ENCODE data around the gene RTKN2.

RTKN2 gene

DNA sequence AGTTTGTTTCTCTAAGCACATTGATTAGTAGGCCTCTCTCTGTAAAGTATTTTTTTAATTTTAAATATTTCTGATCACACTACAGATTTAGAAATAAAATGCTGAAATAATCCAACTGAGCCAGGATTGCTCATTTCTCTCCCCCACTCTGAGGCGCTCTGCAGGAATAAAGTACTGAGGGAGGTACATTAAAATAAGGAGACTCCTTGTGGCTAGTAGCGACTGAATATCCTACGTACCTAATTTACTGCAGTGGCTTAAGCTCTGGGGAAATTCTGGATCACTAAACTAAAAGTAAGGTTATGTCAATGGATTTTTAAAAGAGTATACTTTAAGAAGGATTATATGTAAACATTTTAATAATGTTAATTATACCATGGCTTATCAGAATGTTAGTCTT is 75.2 kb downstream of the RTKN2 start:
- in situ Hi-C loops (cut with HindIII; ENCODE audit: low sequenced_read_pairs): no loop called here
- TF ChIP-seq, protein P1, sequence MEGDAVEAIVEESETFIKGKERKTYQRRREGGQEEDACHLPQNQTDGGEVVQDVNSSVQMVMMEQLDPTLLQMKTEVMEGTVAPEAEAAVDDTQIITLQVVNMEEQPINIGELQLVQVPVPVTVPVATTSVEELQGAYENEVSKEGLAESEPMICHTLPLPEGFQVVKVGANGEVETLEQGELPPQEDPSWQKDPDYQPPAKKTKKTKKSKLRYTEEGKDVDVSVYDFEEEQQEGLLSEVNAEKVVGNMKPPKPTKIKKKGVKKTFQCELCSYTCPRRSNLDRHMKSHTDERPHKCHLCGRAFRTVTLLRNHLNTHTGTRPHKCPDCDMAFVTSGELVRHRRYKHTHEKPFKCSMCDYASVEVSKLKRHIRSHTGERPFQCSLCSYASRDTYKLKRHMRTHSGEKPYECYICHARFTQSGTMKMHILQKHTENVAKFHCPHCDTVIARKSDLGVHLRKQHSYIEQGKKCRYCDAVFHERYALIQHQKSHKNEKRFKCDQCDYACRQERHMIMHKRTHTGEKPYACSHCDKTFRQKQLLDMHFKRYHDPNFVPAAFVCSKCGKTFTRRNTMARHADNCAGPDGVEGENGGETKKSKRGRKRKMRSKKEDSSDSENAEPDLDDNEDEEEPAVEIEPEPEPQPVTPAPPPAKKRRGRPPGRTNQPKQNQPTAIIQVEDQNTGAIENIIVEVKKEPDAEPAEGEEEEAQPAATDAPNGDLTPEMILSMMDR (IDR thresholded peaks at IDR 0.05; ENCODE audit: low read depth, low read length): no peak
- no peak for DNase-seq (ENCODE audit: low read depth, low spot score)
- H3K4me3 ChIP-seq (ENCODE audit: low read depth, low read length): no peak overlapping the region

DNA sequence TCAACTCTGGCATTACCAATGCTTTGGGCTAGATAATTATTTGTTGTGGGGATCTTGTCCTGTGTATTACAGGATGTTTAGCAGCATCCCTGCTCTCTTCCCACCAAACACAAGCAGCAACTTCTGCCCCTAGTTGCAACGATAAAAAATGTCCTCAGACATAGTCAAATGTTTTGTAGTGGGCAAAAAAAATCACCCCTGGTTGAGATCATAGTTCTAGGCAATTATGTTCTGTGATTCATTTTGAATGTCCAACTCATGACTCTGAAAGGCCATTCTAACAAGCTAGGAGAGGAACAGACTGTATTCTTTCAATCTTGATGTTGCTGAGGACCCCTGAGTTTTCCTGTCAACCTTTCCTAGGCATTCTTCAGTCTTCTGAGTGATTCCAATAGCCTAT is 79.5 kb downstream of the RTKN2 start:
- no peak for DNase-seq (ENCODE audit: low read depth, low spot score)
- in situ Hi-C loops (cut with HindIII; ENCODE audit: low sequenced_read_pairs): no loop called here
- TF ChIP-seq, protein P1 (IDR thresholded peaks at IDR 0.05; ENCODE audit: low read depth, low read length): no peak
- H3K4me3 ChIP-seq (ENCODE audit: low read depth, low read length): no peak overlapping the region

DNA sequence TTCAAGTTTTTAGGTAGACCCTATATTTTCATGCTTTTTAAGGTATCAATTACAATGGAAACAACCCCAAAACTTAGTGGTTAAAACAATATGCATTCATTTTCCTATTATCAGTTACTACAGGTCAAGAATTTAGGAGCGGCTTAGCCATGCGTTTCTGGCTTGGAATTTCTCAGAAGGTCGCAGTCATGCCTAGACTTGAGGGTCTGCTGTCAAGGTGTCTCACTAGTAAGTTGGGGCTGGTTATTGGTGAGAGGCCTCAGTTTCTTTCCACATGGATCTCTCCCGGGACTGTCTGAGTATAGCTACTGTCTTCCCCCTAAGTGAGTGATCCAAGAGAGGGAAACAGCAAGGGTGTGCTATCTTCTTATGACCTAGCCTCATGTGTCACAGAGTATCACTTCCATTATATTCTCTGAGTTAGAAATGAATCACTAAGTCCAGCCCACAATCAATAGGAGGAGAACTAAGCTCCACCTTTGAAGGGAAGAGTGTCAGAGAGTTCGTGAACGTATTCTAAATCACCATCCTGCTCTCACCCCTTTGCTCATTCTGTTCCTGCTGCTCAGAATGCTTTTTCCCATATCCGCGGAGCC is 80.5 kb downstream of the RTKN2 start:
- in situ Hi-C loops (cut with HindIII; ENCODE audit: low sequenced_read_pairs): no loop called here
- TF ChIP-seq, protein P1 (IDR thresholded peaks at IDR 0.05; ENCODE audit: low read depth, low read length): no peak
- DNase-seq (ENCODE audit: low read depth, low spot score): no peak

DNA sequence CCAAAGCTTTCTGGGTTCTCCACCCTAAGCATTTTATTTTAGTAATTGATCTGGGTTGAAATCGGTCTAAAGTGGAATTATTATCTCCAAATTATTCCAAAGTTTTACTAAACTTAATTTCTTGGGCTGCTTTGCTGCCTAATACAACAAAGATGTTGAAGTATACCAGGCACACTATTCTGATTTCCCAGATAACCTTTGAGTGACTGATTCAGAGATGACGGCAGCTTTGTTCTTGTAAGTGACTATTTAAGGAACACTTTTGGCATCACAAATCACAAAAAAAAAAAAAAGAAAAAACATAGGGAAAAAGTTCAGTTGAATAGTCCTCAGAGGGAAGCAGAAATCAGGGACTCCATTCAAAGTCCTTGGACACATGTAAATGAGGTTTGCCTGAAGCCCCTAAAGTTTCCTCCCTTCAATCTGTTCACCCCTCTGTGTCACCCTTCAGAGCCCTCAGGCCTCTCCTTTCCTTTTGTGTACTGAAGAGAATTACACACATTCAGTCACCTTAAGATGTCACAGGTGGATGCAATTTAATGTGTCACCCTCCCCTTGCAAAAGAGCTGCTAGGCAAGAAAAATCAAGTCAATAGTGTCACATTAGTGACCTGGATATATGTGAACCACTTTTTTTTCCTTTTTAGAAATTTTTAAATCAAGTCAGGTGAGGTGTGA is 81.5 kb downstream of the RTKN2 start:
- in situ Hi-C loops (cut with HindIII; ENCODE audit: low sequenced_read_pairs): no loop called here

More for the DNA sequence above, 80.5 kb downstream of the RTKN2 start:
- H3K4me3 ChIP-seq (ENCODE audit: low read depth, low read length): no peak overlapping the region

DNA sequence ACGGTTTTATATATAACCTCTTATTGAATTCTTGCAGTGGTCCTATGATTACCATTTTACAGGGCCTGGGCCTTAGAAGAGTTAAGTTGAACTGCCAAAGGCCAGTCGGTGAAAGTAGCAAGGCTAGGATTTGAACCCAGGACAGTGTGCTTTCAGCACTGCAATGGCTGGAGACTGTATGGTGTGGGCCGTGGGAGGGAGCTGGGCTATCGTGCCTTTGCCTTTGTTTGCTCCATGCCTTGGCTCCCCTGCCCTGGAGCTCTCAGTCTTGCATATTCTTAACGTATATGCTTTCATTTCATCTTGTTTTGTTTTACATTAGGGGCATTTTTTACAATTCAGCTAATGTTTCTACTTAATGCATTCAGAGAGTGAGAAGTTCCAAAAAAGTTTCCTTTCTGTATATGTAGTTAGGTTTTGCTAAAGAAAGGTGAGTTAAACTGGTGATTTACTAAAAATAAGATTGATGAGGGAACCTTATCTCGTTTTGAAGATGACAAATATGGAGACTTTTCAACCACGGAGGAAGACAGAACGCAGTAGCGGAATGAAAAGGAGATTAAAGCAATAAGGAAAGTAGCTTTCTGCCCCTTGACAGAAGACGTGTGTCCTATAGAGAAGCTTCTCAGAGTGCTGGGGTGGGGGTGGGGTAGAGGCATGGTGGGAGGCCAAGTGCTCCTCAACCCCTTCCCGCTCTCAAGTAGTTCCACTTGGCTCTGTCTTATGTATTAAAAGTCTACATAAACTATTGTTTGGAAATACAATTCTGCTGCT is 82.5 kb downstream of the RTKN2 start:
- in situ Hi-C loops (cut with HindIII; ENCODE audit: low sequenced_read_pairs): no loop called here
- no peak for DNase-seq (ENCODE audit: low read depth, low spot score)
- TF ChIP-seq, protein P1 (IDR thresholded peaks at IDR 0.05; ENCODE audit: low read depth, low read length): no peak
- no peak overlapping the region for H3K4me3 ChIP-seq (ENCODE audit: low read depth, low read length)

More for the DNA sequence above, 81.5 kb downstream of the RTKN2 start:
- TF ChIP-seq, protein P1 (IDR thresholded peaks at IDR 0.05; ENCODE audit: low read depth, low read length): no peak
- DNase-seq (ENCODE audit: low read depth, low spot score): no peak
- H3K4me3 ChIP-seq (ENCODE audit: low read depth, low read length): no peak overlapping the region

DNA sequence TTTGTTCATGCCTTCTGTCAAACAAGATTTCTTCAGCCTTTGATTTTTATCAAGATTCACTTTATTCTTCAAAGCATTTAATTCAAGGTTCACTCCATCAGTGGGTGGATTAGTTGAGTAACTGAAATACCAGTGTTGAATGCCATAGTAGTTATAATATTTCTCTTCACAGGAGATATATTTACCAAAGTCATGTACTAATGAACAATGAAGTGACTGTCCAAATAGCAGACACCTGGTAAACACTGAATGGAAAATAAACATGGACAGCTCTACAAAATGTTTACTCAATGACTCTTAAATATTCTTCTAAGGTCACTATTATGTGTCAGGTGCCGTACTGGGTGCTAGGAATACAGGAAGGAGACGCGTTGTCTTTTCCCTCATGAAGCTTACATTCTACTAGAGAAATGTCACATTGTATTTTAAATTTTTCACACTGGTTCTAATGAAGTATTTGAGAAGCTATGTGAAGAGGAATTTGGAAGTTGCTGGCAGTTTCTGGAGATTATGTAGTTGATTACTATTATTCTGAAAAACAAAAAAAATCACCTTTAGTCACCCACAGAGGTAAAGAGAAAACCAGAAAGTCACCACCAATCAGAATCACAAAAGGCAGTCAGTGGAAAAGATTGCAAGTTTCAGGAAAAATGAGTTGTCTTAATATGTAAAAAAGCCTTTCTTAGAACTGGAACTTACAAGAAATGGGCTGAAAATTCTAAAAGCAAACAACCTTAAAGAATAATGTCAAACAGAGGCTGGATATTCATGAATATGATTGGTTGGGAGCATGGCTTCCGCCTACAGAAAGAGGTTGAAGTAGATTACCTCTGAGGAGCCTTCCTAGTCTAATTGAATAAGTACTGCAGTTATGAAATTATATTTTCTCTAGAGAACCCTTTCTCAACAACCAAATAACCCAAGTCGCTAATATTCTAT is 84.5 kb downstream of the RTKN2 start:
- in situ Hi-C loops (cut with HindIII; ENCODE audit: low sequenced_read_pairs): no loop called here
- no peak overlapping the region for H3K4me3 ChIP-seq (ENCODE audit: low read depth, low read length)
- no peak for DNase-seq (ENCODE audit: low read depth, low spot score)
- TF ChIP-seq, protein P1 (IDR thresholded peaks at IDR 0.05; ENCODE audit: low read depth, low read length): no peak
